HG02610 (cell line): Measurements from ENCODE around the gene EGFL8.
A peak's percentile ranks its signal among the peaks of the same experiment; 100 is the strongest.

ENCODE experiments used
- ATAC-seq: cut with Tn5 transposase; IDR thresholded peaks from one replicate; pipeline ENCODE4 v1.9.1; 2021; ENCODE audit warnings: mild to moderate bottlenecking, moderate library complexity; ENCODE audit not compliant: unreplicated experiment

Gene EGFL8

GRCh38 chr6:32146287-32146686, 18.1 kb upstream of the EGFL8 start:
- no peak for ATAC-seq

- ATAC-seq, result no peak
These were observed 17.7 kb upstream of the EGFL8 start for GRCh38 chr6:32146687-32147086.

DNA sequence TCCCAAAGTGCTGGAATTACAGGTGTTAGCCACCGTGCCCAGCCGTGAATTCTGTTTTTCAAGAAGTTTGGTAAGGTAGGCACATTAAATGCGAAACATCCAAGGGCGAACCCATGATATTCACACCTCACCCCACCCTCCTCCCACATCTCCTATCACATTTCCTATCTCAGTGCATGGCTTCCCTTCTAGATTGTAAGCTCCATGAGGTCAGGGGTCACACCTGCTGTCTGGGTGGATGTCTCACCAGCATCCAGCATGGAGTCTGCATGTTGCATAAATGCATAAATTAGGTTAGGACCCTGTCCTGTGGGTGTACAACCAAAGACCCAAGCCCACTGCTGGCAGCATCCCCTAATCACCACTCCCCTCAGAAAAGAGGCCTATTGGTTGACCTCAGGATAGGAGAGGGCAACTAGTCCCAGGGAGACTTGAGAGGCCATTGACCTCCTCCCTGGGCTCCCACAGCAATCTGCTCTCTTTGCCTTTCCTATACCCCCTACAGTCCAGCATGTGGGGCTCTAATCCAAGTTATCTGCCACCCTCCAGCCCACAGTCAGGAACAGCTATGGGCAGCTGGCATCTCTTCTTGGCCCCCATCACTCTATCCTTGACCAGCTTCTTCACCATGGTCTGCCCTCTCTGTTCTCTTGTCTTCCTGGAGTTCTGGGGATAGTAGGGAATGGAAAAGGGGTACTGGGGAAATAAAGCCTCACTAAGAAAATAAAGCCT, 16.8 kb upstream of the EGFL8 start:
- no peak for ATAC-seq

- ATAC-seq, result no peak
These were observed 15.9 kb upstream of the EGFL8 start for GRCh38 chr6:32148289-32149091.

DNA sequence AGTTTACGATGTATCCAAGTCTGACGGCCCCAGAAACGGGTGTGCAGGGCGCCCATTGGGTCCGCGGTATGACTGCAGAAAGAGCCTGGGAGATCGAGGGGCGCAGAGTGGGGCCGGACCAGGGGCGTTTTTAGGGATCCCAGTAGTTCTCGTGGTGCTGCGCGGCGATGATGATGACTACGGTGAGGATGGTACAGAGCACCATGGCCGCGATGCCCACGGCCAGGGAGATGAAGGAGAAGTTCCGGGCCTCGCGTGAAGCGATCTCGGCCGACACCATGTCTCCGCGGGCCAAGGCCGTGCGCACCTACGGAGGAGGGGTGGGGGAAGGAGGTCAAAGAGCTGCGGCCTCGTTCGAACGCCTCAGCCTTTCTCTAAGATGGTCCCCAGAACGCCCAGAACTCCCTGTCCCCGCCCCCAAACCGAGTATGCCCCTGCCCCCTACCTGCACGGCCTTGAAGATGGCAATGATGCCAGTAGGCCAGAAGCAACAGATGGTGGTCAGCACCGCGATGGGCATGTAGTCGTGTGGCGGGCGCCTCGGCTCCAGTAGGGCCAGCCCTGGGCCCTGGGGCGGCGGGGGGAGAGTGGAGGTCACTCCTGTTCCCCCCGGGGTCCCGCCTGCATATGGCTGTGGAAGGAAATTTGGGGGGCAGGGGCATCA, 15.2 kb upstream of the EGFL8 start:
- no peak for ATAC-seq

DNA sequence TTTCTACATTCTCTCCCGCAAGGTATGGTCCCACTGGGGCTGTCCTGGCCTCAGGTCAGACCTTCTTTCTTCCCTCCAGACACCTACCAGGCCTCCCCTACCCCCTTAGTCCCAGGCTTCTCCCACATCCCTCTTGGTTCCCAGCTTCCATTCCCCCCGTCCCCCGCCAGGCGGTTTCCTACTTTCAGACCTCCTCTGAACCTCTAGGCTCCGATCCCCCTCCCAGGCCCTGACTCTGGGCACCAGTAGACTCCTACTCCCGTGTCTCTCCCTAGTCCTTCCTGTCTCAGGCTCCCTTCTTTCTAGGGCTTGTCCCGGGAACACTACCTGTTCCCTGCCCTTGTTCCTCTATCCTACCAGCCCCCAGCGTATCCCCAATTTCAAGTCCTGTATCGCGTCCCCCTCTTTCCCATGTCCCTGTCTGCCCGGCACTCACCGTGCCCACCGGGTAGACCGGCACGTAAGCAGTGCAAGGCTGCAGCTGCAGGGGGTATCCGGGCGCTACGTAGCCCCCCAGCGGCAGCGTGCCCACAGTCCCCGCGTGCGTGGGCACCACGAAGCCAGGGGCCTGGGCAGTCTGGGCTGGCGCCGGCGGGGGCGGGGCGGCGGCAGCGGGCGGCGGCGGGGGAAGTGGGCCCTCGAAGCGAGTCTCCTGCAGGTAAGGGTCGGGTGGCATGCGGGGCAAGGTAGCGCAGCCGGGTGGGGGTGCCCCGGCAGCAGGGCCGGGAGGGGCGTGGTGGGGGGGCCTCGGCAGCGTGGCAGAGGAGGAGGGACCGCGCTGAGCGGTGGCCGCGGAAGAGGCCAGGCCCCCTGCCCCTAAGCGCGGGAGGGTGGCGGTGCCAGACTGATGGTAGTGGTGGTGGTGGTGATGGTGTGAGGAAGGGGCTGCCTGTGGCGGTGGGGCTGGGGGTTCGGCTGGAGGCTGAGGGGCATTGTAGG, 14.2 kb upstream of the EGFL8 start:
- no peak for ATAC-seq

DNA sequence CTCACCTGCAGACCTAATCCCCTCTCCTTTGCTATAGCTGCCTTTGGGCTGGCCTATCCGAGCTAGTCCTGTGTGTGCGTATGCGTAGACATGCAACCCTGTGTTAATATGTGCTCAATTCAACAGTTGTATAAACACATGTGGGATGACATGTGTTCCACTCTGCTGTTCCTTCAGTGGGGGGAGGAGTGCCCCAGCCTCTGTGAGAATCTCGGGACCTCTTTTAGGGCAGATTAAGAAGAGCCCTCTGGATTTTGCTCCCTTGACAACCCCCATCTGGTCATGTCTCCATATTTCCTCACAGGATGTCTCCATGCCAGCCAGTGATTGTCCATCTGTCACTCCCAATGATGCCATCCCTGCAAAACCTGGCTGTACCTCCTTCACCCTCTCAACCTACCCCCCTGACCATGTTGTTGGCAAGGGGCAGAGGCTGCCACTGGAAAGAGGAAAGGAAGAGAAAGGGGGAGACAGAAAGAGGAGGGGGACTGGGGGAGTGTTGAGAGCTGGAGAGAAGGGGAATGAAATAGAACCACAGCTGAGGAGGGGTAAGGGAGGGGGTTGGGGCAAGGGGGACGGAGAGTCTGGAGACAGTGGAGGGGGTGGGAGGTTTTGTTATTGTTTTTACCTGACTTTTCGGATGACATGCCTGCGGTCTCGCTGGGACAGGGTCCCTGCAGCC, 13.1 kb upstream of the EGFL8 start:
- no peak for ATAC-seq

GRCh38 chr6:32151863-32152768, 12.3 kb upstream of the EGFL8 start, which contains the start of gene PRRT1:
Gene PRRT1 (minus strand): TSS chr6:32151939. CDS start chr6:32151827, 112 bp downstream.
- no peak for ATAC-seq

DNA sequence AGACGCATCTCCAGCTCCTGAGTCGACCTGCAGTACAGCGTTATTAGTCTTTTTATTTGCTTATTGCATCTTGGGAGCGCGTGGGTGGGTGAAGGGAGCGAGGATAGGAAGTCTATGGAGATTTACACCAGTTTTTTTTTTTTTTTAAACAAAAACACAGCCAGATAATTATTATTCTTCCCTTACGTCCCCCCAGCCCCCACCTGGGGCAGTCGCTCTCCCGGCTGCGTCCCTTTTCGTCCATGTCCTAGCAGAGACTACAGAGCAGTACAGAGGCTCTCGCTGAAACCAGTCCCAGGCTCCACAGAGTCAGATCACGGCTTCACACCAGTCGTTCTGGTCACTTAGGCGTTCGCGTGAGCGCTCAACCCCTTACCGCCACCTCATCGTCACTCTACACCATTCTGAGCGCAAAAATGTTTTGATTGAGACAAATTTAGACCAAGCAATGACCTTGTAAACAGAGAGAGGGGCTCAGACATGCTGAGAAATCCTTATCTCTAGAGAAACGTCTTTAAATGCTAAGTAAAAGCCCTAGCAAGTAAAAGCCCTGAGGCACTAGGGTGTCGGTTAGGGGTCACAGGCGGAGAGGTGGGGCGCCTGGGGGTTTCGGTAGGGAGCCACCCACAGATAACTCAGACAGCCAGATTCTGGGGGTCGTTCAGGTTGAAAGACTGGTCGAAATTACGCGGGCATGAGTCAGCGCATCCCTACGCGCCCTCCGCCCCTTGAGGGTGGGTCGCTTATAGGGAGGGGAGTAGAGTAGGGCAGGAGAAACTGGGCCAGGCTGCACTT, 11.4 kb upstream of the EGFL8 start:
- no peak for ATAC-seq

- ATAC-seq, result peak; percentile 28
These were observed 10.6 kb upstream of the EGFL8 start, which contains the start of gene PPT2 for GRCh38 chr6:32153564-32154513. Gene PPT2 (plus strand): TSS chr6:32154141. CDS start chr6:32154595, 454 bp downstream.

DNA sequence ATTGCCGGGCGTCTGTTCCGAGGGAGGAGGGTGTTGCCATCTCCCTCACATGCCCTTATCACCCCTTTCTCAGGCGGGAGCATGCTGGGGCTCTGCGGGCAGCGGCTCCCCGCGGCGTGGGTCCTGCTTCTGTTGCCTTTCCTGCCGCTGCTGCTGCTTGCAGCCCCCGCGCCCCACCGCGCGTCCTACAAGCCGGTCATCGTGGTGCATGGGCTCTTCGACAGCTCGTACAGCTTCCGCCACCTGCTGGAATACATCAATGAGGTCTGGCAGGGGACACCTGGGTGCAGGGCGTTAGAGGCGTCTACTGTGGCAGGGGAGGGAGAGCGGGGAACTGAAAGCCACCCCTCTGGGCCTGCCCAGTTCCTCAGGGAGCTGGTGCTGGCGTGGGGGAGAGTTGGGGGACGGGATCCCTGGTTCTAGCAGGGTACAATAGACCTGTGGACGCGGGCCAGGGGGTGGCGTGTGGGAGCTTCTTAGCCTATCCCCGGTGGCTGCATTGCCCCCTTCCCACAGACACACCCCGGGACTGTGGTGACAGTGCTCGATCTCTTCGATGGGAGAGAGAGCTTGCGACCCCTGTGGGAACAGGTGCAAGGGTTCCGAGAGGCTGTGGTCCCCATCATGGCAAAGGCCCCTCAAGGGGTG, 9.8 kb upstream of the EGFL8 start:
- ATAC-seq, result peak; percentile 56

GRCh38 chr6:32156891-32157290, 7.5 kb upstream of the EGFL8 start:
- no peak for ATAC-seq

GRCh38 chr6:32158052-32158451, 6.3 kb upstream of the EGFL8 start:
- ATAC-seq, result no peak

DNA sequence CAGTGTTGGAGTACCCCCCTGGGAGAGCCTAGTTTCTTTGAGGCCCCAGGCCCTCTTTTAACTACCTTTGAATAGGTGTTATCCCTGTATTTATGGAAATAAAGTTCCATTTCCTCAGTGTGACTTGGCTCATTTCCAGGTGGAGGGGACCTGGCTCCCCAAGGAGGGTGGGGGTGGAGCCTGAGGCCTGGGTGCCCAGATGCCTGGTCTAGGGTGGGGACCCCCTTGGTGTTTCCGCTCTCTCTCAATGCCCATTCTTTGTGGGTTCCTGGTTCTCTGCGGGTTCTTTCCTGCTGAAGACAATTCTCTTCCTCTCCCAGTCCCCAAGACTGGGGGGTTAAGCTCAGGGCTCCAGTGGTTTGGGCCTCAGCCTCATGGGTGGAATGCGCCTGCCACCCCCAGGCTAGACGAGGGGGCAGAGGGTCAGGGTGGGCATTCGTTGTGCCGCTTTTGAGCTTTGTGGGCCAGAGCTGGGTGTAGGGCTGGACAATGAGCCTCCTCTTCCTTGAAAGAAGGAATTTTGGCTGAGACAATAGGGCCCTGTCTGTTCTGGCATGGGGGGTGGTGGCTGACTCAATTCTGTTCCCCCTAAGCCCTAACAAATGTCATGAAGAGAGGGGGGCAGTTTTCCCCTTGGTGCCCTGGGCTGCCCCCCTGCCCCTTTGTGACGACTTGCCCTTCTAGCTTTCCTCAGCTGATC, 686 bp upstream of the EGFL8 start:
- ATAC-seq, result no peak

DNA sequence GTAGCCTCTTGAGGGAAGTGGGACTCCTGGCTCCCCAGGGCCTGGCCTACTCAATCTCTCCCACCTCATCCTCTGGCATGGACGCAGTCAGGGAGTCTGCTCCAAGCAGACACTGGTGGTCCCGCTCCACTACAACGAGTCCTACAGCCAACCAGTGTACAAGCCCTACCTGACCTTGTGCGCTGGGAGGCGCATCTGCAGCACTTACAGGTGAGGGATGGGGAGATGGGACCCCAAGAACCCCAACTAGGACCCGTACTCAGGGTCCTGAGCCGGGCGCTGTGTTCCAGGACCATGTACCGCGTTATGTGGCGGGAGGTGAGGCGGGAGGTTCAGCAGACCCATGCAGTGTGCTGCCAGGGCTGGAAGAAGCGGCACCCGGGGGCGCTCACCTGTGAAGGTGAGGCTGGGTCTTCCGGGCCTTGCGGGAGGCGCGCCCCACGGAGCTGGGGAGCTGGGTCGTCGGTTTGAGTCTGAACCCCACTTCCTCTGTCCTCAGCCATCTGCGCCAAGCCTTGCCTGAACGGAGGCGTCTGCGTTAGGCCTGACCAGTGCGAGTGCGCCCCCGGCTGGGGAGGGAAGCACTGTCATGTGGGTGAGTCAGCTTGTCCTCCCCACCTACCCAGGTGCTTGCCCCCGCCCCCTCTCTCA, 2.1 kb downstream of the EGFL8 start:
- ATAC-seq, result no peak
